ENCODE data around the gene UBE2D2.

DNA sequence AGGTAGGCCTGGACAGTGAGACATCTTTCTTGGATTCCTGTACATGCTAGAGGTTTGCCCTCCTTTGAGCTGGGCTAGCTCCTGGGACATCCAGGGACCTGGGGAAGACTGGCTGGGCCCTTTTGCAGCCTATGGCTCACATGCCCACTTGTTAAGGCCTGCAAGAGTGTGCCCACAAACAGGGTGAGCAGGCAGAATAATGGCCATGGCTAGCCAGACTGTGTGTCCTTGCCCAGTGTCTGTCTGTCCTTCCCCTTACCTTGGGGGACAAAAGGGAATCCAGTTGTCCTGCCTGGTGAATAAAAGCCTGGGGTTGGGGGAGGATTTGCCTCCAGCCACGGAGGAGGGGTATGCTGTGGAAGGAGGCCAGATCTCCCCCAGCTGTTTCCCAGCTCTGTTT, 74.1 kb downstream of the UBE2D2 start:
- TF ChIP-seq, protein P1, sequence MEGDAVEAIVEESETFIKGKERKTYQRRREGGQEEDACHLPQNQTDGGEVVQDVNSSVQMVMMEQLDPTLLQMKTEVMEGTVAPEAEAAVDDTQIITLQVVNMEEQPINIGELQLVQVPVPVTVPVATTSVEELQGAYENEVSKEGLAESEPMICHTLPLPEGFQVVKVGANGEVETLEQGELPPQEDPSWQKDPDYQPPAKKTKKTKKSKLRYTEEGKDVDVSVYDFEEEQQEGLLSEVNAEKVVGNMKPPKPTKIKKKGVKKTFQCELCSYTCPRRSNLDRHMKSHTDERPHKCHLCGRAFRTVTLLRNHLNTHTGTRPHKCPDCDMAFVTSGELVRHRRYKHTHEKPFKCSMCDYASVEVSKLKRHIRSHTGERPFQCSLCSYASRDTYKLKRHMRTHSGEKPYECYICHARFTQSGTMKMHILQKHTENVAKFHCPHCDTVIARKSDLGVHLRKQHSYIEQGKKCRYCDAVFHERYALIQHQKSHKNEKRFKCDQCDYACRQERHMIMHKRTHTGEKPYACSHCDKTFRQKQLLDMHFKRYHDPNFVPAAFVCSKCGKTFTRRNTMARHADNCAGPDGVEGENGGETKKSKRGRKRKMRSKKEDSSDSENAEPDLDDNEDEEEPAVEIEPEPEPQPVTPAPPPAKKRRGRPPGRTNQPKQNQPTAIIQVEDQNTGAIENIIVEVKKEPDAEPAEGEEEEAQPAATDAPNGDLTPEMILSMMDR (conservative IDR thresholded peaks at IDR 0.05; ENCODE audit: low read depth in 2 of 2), result no peak
- TF ChIP-seq ZNF114 (CRISPR knock-in tag; IDR thresholded peaks at IDR 0.05) (no peak), EZH2 (IDR thresholded peaks at IDR 0.05; ENCODE audit: low read depth, unreplicated experiment) (no peak), POLR2AphosphoS5 (IDR thresholded peaks at IDR 0.05; ENCODE audit: low read depth) (no peak)
- TF ChIP-seq, protein P2, sequence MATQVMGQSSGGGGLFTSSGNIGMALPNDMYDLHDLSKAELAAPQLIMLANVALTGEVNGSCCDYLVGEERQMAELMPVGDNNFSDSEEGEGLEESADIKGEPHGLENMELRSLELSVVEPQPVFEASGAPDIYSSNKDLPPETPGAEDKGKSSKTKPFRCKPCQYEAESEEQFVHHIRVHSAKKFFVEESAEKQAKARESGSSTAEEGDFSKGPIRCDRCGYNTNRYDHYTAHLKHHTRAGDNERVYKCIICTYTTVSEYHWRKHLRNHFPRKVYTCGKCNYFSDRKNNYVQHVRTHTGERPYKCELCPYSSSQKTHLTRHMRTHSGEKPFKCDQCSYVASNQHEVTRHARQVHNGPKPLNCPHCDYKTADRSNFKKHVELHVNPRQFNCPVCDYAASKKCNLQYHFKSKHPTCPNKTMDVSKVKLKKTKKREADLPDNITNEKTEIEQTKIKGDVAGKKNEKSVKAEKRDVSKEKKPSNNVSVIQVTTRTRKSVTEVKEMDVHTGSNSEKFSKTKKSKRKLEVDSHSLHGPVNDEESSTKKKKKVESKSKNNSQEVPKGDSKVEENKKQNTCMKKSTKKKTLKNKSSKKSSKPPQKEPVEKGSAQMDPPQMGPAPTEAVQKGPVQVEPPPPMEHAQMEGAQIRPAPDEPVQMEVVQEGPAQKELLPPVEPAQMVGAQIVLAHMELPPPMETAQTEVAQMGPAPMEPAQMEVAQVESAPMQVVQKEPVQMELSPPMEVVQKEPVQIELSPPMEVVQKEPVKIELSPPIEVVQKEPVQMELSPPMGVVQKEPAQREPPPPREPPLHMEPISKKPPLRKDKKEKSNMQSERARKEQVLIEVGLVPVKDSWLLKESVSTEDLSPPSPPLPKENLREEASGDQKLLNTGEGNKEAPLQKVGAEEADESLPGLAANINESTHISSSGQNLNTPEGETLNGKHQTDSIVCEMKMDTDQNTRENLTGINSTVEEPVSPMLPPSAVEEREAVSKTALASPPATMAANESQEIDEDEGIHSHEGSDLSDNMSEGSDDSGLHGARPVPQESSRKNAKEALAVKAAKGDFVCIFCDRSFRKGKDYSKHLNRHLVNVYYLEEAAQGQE (IDR thresholded peaks at IDR 0.05; ENCODE audit: unreplicated experiment), result no peak
